Amniotic epithelial cell (primary cell): ENCODE measurements around the gene DTNA.

Experiments
- DNase-seq: peaks from one replicate; pipeline ENCODE4 v3.0.0-alpha.2; 2010; ENCODE audit warnings: low read depth

The DTNA gene

DNA sequence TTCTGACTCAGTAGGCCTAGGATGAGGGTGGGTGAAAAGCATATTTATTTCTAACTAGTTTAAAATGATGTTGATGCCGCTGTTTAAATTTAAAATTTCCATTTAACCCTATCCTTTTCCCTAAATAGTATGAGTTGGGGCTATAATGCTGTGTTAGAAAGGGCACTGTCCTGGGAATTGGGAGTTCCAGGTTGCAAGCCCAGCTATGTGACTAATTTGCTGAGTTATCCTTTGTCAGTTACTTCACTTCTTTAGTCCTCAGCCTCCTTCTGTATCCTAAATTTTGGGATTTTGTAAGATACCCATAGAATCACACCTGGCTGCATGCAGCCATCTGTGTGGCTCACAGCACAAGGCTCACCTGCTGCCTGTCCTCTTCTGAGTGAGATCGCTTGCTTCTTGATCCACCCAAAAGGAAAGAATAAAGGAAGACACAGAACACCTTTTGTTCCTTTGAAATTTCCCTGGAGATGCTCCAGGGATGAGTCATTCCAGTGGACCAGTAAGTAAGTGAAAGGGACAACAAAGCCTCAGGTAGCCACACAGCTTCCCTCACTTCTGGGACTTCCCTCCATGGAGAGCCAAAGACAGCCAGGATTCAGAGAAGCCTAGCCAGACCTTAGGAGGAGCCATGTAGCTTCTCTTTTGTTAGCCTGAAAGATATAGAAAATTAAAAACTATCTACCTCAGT is 97.2 kb downstream of the DTNA start:
- DNase-seq = no peak

DNA sequence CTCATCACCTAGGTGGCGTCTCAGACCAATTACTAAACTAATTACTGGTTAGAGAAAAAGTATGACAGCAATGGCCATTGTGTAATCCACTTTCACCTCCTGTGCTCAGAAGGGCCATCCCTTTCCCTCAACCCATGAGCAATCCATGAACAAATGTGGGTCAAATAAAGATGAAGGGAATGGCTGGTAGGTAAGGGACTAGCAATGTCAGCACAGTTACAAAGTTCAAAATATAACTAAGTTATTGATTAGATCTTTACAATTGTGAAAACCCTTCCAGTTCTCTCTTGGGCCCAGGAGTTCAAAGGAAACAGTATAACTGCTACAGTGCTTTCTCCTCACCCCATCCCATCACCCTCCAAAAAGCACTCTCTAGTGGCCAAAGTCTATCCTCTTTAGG is 98.3 kb downstream of the DTNA start:
- DNase-seq = no peak

DNA sequence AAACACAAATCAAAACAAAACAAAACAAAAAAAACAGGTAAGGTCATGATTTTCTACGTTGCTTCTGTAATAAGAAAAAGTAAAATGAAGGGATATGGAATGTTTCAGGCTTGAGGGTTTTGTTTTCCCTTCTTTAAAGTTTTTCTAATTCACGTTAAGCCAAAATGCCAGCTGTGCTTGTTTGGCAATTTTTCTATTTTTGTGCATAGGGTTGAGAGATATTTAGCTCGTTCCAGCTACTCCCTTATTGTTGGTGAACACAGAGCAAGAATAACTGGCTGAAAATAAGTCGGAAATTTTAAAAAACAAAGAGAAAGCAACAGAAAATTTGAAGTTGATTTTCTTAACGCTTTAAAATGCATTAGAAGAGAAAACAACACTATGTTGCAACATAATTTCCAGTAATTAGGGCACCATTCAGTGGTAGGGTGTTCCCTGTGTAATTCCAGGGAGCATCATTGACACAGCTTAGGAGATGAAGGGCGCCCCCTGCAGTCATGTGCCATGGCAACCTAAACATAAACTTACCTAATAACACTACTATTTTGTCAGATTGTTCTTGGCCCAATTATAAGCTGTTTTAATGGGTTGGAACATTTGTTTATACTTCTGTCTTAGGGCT is 99.5 kb downstream of the DTNA start:
- DNase-seq = peak; percentile 65

DNA sequence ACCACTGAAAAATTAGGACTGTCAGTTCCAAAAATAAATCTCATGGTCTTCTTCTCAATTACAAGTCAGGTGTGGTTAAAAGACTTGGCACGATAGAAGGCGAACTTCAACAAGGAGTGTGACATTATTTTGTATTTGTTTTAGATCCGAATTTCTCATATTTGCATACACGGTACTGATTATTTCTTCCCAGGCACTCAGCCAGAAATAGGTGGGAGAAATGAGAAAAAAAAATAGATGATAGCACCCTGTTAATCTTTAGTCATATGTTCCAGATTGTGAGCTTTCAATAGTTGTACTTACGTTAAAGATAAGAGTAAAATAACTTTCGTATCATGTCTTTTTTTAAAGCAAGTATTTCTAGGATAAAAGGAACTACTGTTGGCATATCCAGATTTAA is 106.1 kb downstream of the DTNA start:
- no peak for DNase-seq

- no peak for DNase-seq
Measured at GRCh38 chr18:34817636-34818035, 107.5 kb downstream of the DTNA start.

DNA sequence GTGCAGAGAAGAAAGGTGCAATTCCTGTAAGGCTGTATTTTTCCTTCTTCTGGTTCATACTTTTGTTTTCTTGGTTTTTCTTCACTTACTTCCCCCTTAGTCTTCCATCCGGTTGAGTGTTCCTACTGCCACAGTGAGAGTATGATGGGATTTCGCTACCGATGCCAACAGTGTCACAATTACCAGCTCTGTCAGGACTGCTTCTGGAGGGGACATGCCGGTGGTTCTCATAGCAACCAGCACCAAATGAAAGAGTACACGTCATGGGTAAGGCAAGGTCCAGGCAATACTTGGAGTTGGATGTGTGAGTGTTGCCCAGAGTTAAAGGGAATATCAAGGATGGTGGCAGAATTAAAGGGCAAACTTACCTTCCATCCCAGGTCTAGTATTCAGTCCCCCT is 108.0 kb downstream of the DTNA start:
- no peak for DNase-seq

GRCh38 chr18:34820360-34821065 is 110.4 kb downstream of the DTNA start:
- DNase-seq = no peak

DNA sequence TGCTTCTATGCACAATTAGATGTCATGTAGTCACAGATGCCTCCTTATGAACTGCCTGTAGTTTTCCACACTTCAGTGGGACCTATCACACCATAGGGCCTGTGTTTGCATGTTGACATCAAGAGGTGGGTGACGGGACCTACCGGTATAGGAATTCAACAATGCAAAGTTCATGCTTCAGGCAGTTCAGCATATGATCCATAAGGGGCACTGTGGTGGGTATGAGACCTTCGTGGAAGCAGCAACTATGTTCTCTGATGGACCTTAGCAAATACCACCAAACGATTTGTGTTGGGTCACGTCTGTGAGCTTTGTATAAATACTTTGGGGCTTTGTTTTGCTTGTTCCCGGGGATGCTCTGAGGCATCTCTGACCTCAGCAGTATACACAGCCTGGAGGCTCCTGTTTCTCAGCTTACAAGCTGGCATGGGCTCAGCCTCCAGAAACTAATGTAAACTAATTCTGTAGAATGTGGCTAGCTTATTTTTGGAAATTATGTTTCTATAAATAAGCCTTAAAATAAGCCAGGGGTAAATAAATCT is 111.6 kb downstream of the DTNA start:
- DNase-seq = no peak

DNA sequence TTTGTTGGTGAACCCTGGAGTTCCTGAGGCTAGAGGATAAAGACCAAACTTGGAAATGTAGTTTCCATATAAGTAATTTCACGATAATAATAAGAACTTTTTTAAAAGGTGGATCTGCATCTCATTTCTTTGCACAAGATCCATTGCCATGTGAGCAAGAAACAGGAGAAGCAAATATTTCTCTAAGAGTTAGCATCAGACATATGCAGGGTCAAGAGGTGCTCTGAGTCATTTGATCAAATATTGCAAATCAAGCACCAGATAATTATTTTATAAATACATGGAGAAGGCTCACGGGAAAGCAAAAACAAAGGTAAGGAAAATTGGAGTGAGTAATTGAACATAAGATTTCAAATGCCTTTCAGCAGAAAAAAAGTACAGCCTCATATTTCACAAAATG is 118.0 kb downstream of the DTNA start:
- no peak for DNase-seq

DNA sequence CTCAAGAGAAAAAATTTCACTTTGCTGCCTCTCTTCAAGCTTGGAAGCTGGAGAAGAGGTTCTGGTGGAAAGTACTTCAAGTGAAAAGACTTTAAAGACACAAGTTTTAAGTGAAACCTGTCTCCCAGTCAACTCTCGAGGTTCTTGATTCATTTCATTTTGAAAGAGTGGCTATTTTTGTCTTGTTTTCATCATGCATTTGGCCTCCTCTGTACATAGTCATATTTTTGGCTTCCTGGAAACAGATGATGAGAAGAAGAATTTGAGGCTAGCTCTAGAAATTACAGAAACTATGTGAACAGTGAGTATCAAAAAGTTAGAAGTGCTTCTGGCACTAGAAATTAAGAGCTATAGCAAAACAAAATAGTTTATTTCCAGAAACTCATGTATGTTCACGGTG is 124.8 kb downstream of the DTNA start:
- peak; percentile 12 for DNase-seq

DNA sequence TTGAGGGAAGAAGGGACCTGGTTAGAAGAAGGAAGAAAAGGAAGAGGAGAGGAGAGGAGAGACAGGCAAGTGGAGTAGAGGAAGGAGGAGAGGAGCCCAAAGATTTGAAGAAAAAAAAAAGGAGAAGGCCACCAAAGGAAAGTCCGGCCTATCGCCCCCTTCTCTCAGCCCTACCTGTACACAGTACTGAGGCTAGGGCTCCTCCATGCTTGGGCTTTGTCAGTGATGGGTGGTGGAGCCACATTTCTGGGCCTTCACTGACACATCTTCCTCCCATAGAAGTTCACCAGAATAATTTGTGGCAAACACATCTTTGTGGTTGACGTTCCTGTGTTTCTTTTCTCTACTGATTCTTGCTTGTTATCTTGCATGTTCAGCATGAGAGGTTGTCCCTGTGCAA is 125.4 kb downstream of the DTNA start:
- DNase-seq = no peak

DNA sequence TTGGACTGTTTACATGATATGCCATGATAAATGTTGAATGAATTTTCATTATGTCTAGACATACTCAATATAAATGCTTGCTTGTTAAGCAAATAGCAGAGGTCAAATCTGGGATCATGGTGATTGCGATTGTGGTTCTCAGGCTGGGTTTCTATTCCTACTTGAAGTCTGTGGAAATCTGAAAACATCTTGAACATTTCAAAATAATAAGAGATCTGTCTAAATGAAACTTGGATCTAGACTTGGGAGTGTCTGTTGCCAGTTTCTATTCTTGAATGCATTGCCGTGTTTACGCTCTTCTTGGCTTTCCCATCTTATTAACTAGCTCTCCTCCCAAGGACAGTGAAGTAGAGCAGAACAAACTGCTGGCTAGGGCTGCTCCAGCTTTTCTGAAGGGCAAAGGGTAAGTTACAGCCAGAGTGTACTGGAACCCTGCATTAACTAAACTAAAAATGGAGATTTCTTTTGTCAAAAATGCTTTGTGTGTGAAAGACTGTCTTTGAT is 127.7 kb downstream of the DTNA start:
- DNase-seq = peak; percentile 92

GRCh38 chr18:34838669-34839068 is 128.6 kb downstream of the DTNA start:
- no peak for DNase-seq

- DNase-seq = no peak
Measured at GRCh38 chr18:34840256-34840826, 130.2 kb downstream of the DTNA start.

DNA sequence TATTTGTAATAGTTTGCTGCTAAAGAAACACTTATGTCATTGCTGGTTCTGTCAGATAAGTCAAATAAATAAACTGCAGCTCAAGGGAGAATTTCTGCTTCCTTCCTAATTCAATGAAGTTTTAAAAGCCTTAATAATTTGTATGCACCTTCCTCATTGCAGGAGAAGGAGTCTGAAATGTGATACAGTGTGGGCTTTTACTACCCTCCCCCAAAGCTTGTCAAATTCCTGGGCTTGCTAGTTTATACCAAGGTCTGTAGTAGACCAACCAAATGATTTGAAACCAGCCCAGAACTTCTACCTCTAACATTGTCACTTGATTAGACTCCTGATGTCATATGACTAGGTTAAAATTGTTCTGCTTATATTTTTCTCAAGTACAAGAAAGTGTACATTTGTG is 131.8 kb downstream of the DTNA start:
- no peak for DNase-seq

- DNase-seq = no peak
Measured at GRCh38 chr18:34844072-34844471, 134.0 kb downstream of the DTNA start.

DNA sequence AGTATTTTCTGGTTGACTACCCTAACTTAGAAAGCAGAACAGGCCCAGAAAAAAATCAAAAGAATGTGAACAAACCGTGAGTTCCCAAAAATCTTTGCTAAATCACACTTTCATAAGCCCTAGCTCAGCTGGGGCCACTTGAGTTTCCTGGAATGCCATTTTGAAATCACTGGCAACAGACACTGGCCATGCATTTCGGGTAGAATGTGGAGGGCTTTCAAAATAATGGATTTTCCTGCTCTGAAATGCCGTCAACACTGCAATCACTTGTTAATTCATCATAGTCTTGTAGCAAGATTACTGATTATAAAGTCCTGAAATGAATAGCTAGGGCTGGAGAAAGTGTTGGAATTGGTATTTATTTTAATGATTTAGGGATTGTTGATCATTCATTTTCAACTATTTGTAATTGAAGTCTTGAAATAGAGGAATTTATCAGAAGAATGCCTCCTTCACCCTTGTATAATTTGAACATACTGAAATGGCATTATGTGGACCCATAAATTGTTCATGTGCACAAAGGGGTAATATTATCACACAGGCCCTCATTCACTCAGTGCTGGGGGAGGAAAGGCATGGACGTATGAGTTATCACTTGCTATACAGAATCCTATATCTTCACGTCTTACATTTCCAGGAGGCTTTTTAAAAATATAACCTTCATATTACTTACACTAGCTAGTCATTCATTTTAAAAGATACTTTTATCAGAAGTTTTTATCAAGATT is 134.8 kb downstream of the DTNA start:
- peak; percentile 46 for DNase-seq

DNA sequence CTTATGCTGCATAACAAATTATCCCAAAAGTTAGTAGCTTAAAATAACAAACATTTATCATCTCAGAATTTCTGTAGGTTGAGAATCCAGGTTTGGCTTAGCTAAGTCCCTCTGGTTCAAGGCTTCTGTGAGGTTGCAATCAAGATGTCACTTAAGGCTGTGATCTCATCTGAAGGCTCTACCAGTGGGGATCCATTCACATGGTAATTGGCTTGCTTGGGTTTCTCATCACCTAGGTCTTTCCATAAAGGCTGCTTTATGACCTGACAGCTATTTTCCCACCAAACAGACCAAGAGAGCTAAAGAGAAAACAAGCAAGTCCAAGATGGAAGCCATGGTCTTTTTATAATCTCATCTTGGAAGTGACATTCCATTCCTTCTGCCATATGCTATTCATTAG is 137.3 kb downstream of the DTNA start:
- no peak for DNase-seq

DNA sequence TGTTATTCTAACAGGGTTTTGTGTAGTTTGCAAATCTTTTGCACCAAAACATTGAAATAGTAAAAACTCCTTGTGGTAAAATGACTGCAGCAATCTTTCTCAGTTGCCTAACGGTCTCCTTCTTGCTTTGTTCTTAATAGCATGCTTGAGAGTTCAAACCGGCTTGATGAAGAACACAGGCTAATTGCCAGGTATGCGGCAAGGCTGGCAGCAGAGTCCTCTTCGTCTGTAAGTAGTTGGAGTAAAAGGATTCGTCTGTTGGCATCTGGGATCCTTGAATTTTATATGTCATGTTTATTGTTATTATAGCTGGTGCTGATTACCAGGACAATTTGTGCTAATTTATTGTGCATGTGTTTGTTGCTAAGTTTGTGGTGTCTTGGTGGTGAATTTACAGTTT is 138.1 kb downstream of the DTNA start:
- no peak for DNase-seq

DNA sequence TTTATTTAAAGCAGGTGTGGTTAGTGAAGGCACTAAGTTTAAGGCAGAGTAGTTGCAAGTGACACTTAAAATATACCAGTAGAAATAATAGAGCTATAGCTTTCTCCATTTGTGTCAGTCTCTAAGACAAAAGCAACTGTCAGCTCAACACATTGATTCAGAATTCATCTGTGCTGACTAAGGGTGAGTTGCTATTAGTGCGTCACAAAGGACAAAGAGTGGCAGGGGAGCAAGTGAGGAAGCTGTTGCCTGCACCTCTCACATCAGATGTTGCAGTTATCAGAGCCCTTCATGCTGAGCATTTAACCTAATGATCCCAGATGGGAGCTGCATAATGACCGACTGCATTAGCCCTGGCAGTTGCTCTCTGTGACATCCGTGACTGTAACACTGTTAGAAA is 138.6 kb downstream of the DTNA start:
- no peak for DNase-seq

DNA sequence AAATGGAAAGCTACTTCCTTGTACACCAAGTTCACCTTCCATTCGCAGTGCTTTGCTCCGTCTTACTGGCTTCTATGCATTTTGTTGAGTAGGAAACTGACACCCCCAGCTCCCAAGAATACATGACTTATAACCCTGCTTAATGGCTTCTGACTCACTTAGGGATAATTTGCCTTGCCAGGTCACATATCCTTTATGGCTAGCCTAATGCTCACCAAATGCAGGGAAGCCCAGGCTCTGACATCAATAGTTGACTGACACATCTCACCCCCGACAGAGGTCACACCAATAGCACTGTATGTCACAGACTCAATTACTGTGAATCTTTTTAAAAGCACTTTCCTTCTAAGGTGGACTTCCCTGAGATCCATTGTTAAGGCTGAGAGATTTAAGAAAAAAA is 147.2 kb downstream of the DTNA start:
- DNase-seq = no peak

GRCh38 chr18:34858188-34858587 is 148.1 kb downstream of the DTNA start:
- no peak for DNase-seq
